KMS-11 (cell line): Measurements from ENCODE around the gene DEPDC4.
A peak's percentile ranks its signal among the peaks of the same experiment; 100 is the strongest.
"Not testable (repeated sequence)": the region's sequence is repeated elsewhere in the genome, so short reads cannot be mapped to it uniquely, and the experiment has no call there.

Source experiments
- H2AFZ ChIP-seq: fragments of 200-600 bp; sonication (generic); 2 replicates; pipeline ENCODE4 v1.6.1; 2016; ENCODE audit warnings: antibody characterized with exemption, mixed run types, low read depth
- H3K27ac ChIP-seq: fragments of 200-600 bp; sonication (generic); 2 replicates; pipeline ENCODE4 v1.6.1; 2016; ENCODE audit warnings: mild to moderate bottlenecking, mixed run types
- H3K27me3 ChIP-seq: fragments of 200-600 bp; sonication (generic); 2 replicates; pipeline ENCODE4 v1.6.1; 2017; ENCODE audit warnings: mild to moderate bottlenecking, low read depth, mixed run types, moderate library complexity; ENCODE audit not compliant: insufficient read depth
- H3K36me3 ChIP-seq: fragments of 200-600 bp; sonication (generic); 2 replicates; pipeline ENCODE4 v1.6.1; 2017; ENCODE audit warnings: mild to moderate bottlenecking, mixed run types; ENCODE audit not compliant: insufficient read depth
- H3K4me1 ChIP-seq: fragments of 200-600 bp; sonication (generic); 2 replicates; pipeline ENCODE4 v1.6.1; 2016; ENCODE audit warnings: mild to moderate bottlenecking, low read depth, mixed run types; ENCODE audit not compliant: poor library complexity, severe bottlenecking
- H3K4me2 ChIP-seq: fragments of 200-600 bp; sonication (generic); 2 replicates; pipeline ENCODE4 v1.7.0; 2016; ENCODE audit warnings: mild to moderate bottlenecking, mixed run types
- H3K4me3 ChIP-seq: fragments of 200-600 bp; sonication (generic); IDR thresholded peaks from 2 replicates; pipeline ENCODE4 v1.6.1; 2017; ENCODE audit warnings: low read depth, low read length, mixed read lengths; ENCODE audit not compliant: insufficient read depth
- H3K79me2 ChIP-seq: fragments of 200-600 bp; sonication (generic); 2 replicates; pipeline ENCODE4 v1.6.1; 2016; ENCODE audit warnings: low read depth, mixed run types; ENCODE audit not compliant: insufficient read depth
- H3K9ac ChIP-seq: fragments of 200-600 bp; sonication (generic); 2 replicates; pipeline ENCODE4 v1.6.1; 2016; ENCODE audit warnings: mild to moderate bottlenecking, mixed run types
- H4K20me1 ChIP-seq: fragments of 200-600 bp; sonication (generic); 2 replicates; pipeline ENCODE4 v1.6.1; 2016; ENCODE audit warnings: mild to moderate bottlenecking, mixed run types; ENCODE audit not compliant: insufficient read depth
- CTCF ChIP-seq: fragments of 200-600 bp; sonication (generic); conservative IDR thresholded peaks from 2 replicates; pipeline ENCODE4 v1.6.1; 2017; ENCODE audit warnings: low read depth, mild to moderate bottlenecking, antibody characterized with exemption, low read length, moderate library complexity, mixed read lengths

The DEPDC4 gene

GRCh38 chr12:100266585-100266834 is 369 bp downstream of the DEPDC4 start:
- peaks cover 41% of the 10 kb centered on the region; the same call in 1 of the 2 replicates for H3K79me2 ChIP-seq
- H2AFZ ChIP-seq = peak overlapping the region; percentile 89
- H3K27me3 ChIP-seq = no peaks in the 10 kb centered on the region
- H3K4me1 ChIP-seq = peaks cover 22% of the 10 kb centered on the region
- no peaks in the 10 kb centered on the region for H4K20me1 ChIP-seq
- peak overlapping the region; percentile 85; the same call in 1 of the 2 replicates for H3K9ac ChIP-seq
- TF ChIP-seq CTCF = no peak
- peak overlapping the region; percentile 78 for H3K27ac ChIP-seq
- H3K4me2 ChIP-seq = peak overlapping the region; percentile 45
- no peak overlapping the region for H3K4me3 ChIP-seq
- no peaks in the 10 kb centered on the region for H3K36me3 ChIP-seq

GRCh38 chr12:100265732-100266584 is 921 bp downstream of the DEPDC4 start:
- Histone ChIP-seq H3K27me3 (no peaks in the 10 kb centered on the region), H3K9ac (peak overlapping the region; percentile 85; the same call in 1 of the 2 replicates), H3K4me1 (peaks cover 22% of the 10 kb centered on the region), H4K20me1 (no peaks in the 10 kb centered on the region), H3K79me2 (peaks cover 35% of the 10 kb centered on the region; the same call in 1 of the 2 replicates), H2AFZ (peak overlapping the region; percentile 89), H3K4me2 (peak overlapping the region; percentile 45), H3K36me3 (no peaks in the 10 kb centered on the region), H3K4me3 (no peak overlapping the region), H3K27ac (peak overlapping the region; percentile 78)
- no peak for TF ChIP-seq CTCF

GRCh38 chr12:100265107-100265506 is 1.8 kb downstream of the DEPDC4 start:
- H3K9ac ChIP-seq, H2AFZ ChIP-seq, H3K36me3 ChIP-seq, H4K20me1 ChIP-seq, H3K27ac ChIP-seq, H3K4me3 ChIP-seq, H3K4me2 ChIP-seq, H3K27me3 ChIP-seq: not testable (repeated sequence)
- Histone ChIP-seq H3K4me1 (peaks cover 22% of the 10 kb centered on the region), H3K79me2 (peaks cover 27% of the 10 kb centered on the region; the same call in 1 of the 2 replicates)

- H3K79me2 ChIP-seq = peaks cover 7% of the 10 kb centered on the region; the same call in 1 of the 2 replicates
- no peaks in the 10 kb centered on the region for H4K20me1 ChIP-seq
- no peaks in the 10 kb centered on the region for H3K27me3 ChIP-seq
- H3K9ac ChIP-seq = no peak overlapping the region
- H2AFZ ChIP-seq = no peak overlapping the region
- no peak overlapping the region for H3K27ac ChIP-seq
- TF ChIP-seq CTCF = no peak
- H3K4me1 ChIP-seq = peaks cover 6% of the 10 kb centered on the region
- H3K4me3 ChIP-seq = no peak overlapping the region
- H3K4me2 ChIP-seq = no peak overlapping the region
- H3K36me3 ChIP-seq = no peaks in the 10 kb centered on the region
Measured at GRCh38 chr12:100263131-100263530, 3.7 kb downstream of the DEPDC4 start.

GRCh38 chr12:100258127-100258526 is 8.8 kb downstream of the DEPDC4 start:
- no peak overlapping the region for H3K4me2 ChIP-seq
- H2AFZ ChIP-seq = no peak overlapping the region
- no peak for TF ChIP-seq CTCF
- H3K27ac ChIP-seq = no peak overlapping the region
- no peak overlapping the region for H3K4me3 ChIP-seq
- H3K4me1 ChIP-seq = no peaks in the 10 kb centered on the region
- no peaks in the 10 kb centered on the region for H3K36me3 ChIP-seq
- no peaks in the 10 kb centered on the region for H4K20me1 ChIP-seq
- no peaks in the 10 kb centered on the region for H3K27me3 ChIP-seq
- no peaks in the 10 kb centered on the region for H3K79me2 ChIP-seq
- no peak overlapping the region for H3K9ac ChIP-seq
